ENCODE results near the gene NTF3.

The NTF3 gene

GRCh38 chr12:5473076-5473782, 41.3 kb downstream of the NTF3 start:
- Histone ChIP-seq H3K9ac (ENCODE audit: low read length in 2 of 2) (no peak overlapping the region), H3K9me3 (ENCODE audit: control insufficient read depth in 2 of 2, low read length in 2 of 2) (no peaks in the 10 kb centered on the region), H3K4me1 (ENCODE audit: control insufficient read depth, insufficient read depth, low read length) (peaks cover 6% of the 10 kb centered on the region), H3K27me3 (ENCODE audit: control insufficient read depth in 1 of 2, insufficient read depth in 2 of 2, low read length in 2 of 2) (peaks cover 0 to 9% of the 10 kb centered on the region in 2 donors), H3K36me3 (ENCODE audit: control insufficient read depth in 2 of 2, insufficient read depth in 2 of 2, low read length in 2 of 2) (no peaks in the 10 kb centered on the region), H3K27ac (ENCODE audit: low read length) (no peak overlapping the region), H3K4me3 (ENCODE audit: low read length in 2 of 2) (no peak overlapping the region)

GRCh38 chr12:5473783-5474116, 41.8 kb downstream of the NTF3 start:
- peaks cover 0 to 9% of the 10 kb centered on the region in 2 donors for H3K27me3 ChIP-seq (ENCODE audit: control insufficient read depth in 1 of 2, insufficient read depth in 2 of 2, low read length in 2 of 2)
- H3K4me3 ChIP-seq (ENCODE audit: low read length in 2 of 2): no peak overlapping the region
- H3K36me3 ChIP-seq (ENCODE audit: control insufficient read depth in 2 of 2, insufficient read depth in 2 of 2, low read length in 2 of 2): no peaks in the 10 kb centered on the region

GRCh38 chr12:5476356-5476755, 44.4 kb downstream of the NTF3 start:
- Histone ChIP-seq H3K4me1 (ENCODE audit: control insufficient read depth, insufficient read depth, low read length) (peaks cover 7% of the 10 kb centered on the region), H3K27ac (ENCODE audit: low read length) (no peak overlapping the region), H3K27me3 (ENCODE audit: control insufficient read depth in 1 of 2, insufficient read depth in 2 of 2, low read length in 2 of 2) (peaks cover 0 to 11% of the 10 kb centered on the region in 2 donors), H3K4me3 (ENCODE audit: low read length in 2 of 2) (no peak overlapping the region), H3K36me3 (ENCODE audit: control insufficient read depth in 2 of 2, insufficient read depth in 2 of 2, low read length in 2 of 2) (no peaks in the 10 kb centered on the region), H3K9ac (ENCODE audit: low read length in 2 of 2) (no peak overlapping the region), H3K9me3 (ENCODE audit: control insufficient read depth in 2 of 2, low read length in 2 of 2) (no peaks in the 10 kb centered on the region)

More at GRCh38 chr12:5473783-5474116, 41.8 kb downstream of the NTF3 start:
- H3K9me3 ChIP-seq (ENCODE audit: control insufficient read depth in 2 of 2, low read length in 2 of 2): no peaks in the 10 kb centered on the region
- H3K27ac ChIP-seq (ENCODE audit: low read length): no peak overlapping the region
- peaks cover 6% of the 10 kb centered on the region for H3K4me1 ChIP-seq (ENCODE audit: control insufficient read depth, insufficient read depth, low read length)
- no peak overlapping the region for H3K9ac ChIP-seq (ENCODE audit: low read length in 2 of 2)

GRCh38 chr12:5478081-5478706, 46.3 kb downstream of the NTF3 start:
- Histone ChIP-seq H3K27ac (ENCODE audit: low read length) (no peak overlapping the region), H3K9me3 (ENCODE audit: control insufficient read depth in 2 of 2, low read length in 2 of 2) (no peaks in the 10 kb centered on the region)

GRCh38 chr12:5479761-5480160, 47.9 kb downstream of the NTF3 start:
- no peaks in the 10 kb centered on the region for H3K36me3 ChIP-seq (ENCODE audit: control insufficient read depth in 2 of 2, insufficient read depth in 2 of 2, low read length in 2 of 2)
- no peak overlapping the region for H3K4me3 ChIP-seq (ENCODE audit: low read length in 2 of 2)
- H3K9ac ChIP-seq (ENCODE audit: low read length in 2 of 2): no peak overlapping the region
- H3K27ac ChIP-seq (ENCODE audit: low read length): no peak overlapping the region
- H3K9me3 ChIP-seq (ENCODE audit: control insufficient read depth in 2 of 2, low read length in 2 of 2): no peaks in the 10 kb centered on the region
- H3K27me3 ChIP-seq (ENCODE audit: control insufficient read depth in 1 of 2, insufficient read depth in 2 of 2, low read length in 2 of 2): peaks cover 0 to 5% of the 10 kb centered on the region in 2 donors
- peaks cover 9% of the 10 kb centered on the region for H3K4me1 ChIP-seq (ENCODE audit: control insufficient read depth, insufficient read depth, low read length)

More at GRCh38 chr12:5478081-5478706, 46.3 kb downstream of the NTF3 start:
- Histone ChIP-seq H3K36me3 (ENCODE audit: control insufficient read depth in 2 of 2, insufficient read depth in 2 of 2, low read length in 2 of 2) (no peaks in the 10 kb centered on the region), H3K27me3 (ENCODE audit: control insufficient read depth in 1 of 2, insufficient read depth in 2 of 2, low read length in 2 of 2) (peaks cover 0 to 6% of the 10 kb centered on the region in 2 donors), H3K4me1 (ENCODE audit: control insufficient read depth, insufficient read depth, low read length) (peaks cover 5% of the 10 kb centered on the region), H3K4me3 (ENCODE audit: low read length in 2 of 2) (no peak overlapping the region), H3K9ac (ENCODE audit: low read length in 2 of 2) (no peak overlapping the region)

GRCh38 chr12:5480218-5480937, 48.5 kb downstream of the NTF3 start:
- no peak overlapping the region for H3K4me3 ChIP-seq (ENCODE audit: low read length in 2 of 2)
- peaks cover 0 to 2% of the 10 kb centered on the region in 2 donors for H3K27me3 ChIP-seq (ENCODE audit: control insufficient read depth in 1 of 2, insufficient read depth in 2 of 2, low read length in 2 of 2)
- H3K9ac ChIP-seq (ENCODE audit: low read length in 2 of 2): no peak overlapping the region

GRCh38 chr12:5480938-5481303, 49.0 kb downstream of the NTF3 start:
- Histone ChIP-seq H3K9ac (ENCODE audit: low read length in 2 of 2) (no peak overlapping the region), H3K27ac (ENCODE audit: low read length) (no peak overlapping the region), H3K27me3 (ENCODE audit: control insufficient read depth in 1 of 2, insufficient read depth in 2 of 2, low read length in 2 of 2) (peaks cover 0 to 2% of the 10 kb centered on the region in 2 donors), H3K36me3 (ENCODE audit: control insufficient read depth in 2 of 2, insufficient read depth in 2 of 2, low read length in 2 of 2) (no peaks in the 10 kb centered on the region), H3K4me1 (ENCODE audit: control insufficient read depth, insufficient read depth, low read length) (peaks cover 14% of the 10 kb centered on the region), H3K9me3 (ENCODE audit: control insufficient read depth in 2 of 2, low read length in 2 of 2) (no peaks in the 10 kb centered on the region), H3K4me3 (ENCODE audit: low read length in 2 of 2) (no peak overlapping the region)

More at GRCh38 chr12:5480218-5480937, 48.5 kb downstream of the NTF3 start:
- Histone ChIP-seq H3K4me1 (ENCODE audit: control insufficient read depth, insufficient read depth, low read length) (peaks cover 9% of the 10 kb centered on the region), H3K36me3 (ENCODE audit: control insufficient read depth in 2 of 2, insufficient read depth in 2 of 2, low read length in 2 of 2) (no peaks in the 10 kb centered on the region), H3K9me3 (ENCODE audit: control insufficient read depth in 2 of 2, low read length in 2 of 2) (no peaks in the 10 kb centered on the region), H3K27ac (ENCODE audit: low read length) (no peak overlapping the region)

GRCh38 chr12:5481645-5482044, 49.7 kb downstream of the NTF3 start:
- Histone ChIP-seq H3K27ac (ENCODE audit: low read length) (no peak overlapping the region), H3K9ac (ENCODE audit: low read length in 2 of 2) (no peak overlapping the region), H3K4me1 (ENCODE audit: control insufficient read depth, insufficient read depth, low read length) (peaks cover 16% of the 10 kb centered on the region), H3K4me3 (ENCODE audit: low read length in 2 of 2) (no peak overlapping the region), H3K27me3 (ENCODE audit: control insufficient read depth in 1 of 2, insufficient read depth in 2 of 2, low read length in 2 of 2) (peaks cover 0 to 2% of the 10 kb centered on the region in 2 donors), H3K9me3 (ENCODE audit: control insufficient read depth in 2 of 2, low read length in 2 of 2) (no peaks in the 10 kb centered on the region), H3K36me3 (ENCODE audit: control insufficient read depth in 2 of 2, insufficient read depth in 2 of 2, low read length in 2 of 2) (no peaks in the 10 kb centered on the region)

- no peak overlapping the region for H3K4me3 ChIP-seq (ENCODE audit: low read length in 2 of 2)
- no peak overlapping the region for H3K27ac ChIP-seq (ENCODE audit: low read length)
- H3K9ac ChIP-seq (ENCODE audit: low read length in 2 of 2): no peak overlapping the region
- H3K27me3 ChIP-seq (ENCODE audit: control insufficient read depth in 1 of 2, insufficient read depth in 2 of 2, low read length in 2 of 2): peaks cover 0 to 2% of the 10 kb centered on the region in 2 donors
- H3K36me3 ChIP-seq (ENCODE audit: control insufficient read depth in 2 of 2, insufficient read depth in 2 of 2, low read length in 2 of 2): no peaks in the 10 kb centered on the region
- H3K9me3 ChIP-seq (ENCODE audit: control insufficient read depth in 2 of 2, low read length in 2 of 2): no peaks in the 10 kb centered on the region
- H3K4me1 ChIP-seq (ENCODE audit: control insufficient read depth, insufficient read depth, low read length): peaks cover 24% of the 10 kb centered on the region
These were observed 52.5 kb downstream of the NTF3 start for GRCh38 chr12:5484426-5484825.

GRCh38 chr12:5485454-5485853, 53.5 kb downstream of the NTF3 start:
- Histone ChIP-seq H3K27me3 (ENCODE audit: control insufficient read depth in 1 of 2, insufficient read depth in 2 of 2, low read length in 2 of 2) (no peaks in the 10 kb centered on the region), H3K9me3 (ENCODE audit: control insufficient read depth in 2 of 2, low read length in 2 of 2) (no peaks in the 10 kb centered on the region), H3K4me1 (ENCODE audit: control insufficient read depth, insufficient read depth, low read length) (peaks cover 34% of the 10 kb centered on the region), H3K4me3 (ENCODE audit: low read length in 2 of 2) (no peak overlapping the region), H3K9ac (ENCODE audit: low read length in 2 of 2) (no peak overlapping the region), H3K27ac (ENCODE audit: low read length) (no peak overlapping the region), H3K36me3 (ENCODE audit: control insufficient read depth in 2 of 2, insufficient read depth in 2 of 2, low read length in 2 of 2) (no peaks in the 10 kb centered on the region)
